Measurements from ENCODE around the gene CBX6.
"Not testable (repeated sequence)": the region's sequence is repeated elsewhere in the genome, so short reads cannot be mapped to it uniquely, and the experiment has no call there.

The CBX6 gene

GRCh38 chr22:38872172-38872830 is at the start of gene CBX6:
Gene CBX6, minus strand, starts transcription at chr22:38872216. Its CDS starts 26 bp downstream, at chr22:38872190.
- DNase-seq (ENCODE audit: low read depth in 1 of 2, low spot score in 1 of 2): peak; percentile 88 to 94

DNA sequence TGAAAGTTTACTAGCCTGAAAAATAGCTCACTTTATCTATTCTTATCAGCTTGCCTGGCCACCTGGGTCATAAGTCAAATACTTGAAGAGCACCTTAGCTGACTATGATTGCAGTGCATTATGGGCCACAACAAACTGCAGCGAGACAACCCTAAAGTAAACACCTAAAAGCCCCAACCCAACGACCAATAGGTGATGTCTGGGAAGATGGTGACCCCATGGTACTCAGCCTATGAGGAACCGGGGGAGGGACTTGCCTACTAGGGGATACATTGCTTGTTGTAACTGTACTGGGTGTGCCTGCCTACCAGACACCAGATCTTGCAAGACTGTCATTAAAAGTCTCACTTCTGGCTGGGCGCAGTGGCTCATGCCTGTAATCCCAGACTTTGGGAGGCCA is 49.8 kb upstream of the CBX6 start:
- no peak for DNase-seq (ENCODE audit: low read depth in 1 of 2, low spot score in 1 of 2)

DNA sequence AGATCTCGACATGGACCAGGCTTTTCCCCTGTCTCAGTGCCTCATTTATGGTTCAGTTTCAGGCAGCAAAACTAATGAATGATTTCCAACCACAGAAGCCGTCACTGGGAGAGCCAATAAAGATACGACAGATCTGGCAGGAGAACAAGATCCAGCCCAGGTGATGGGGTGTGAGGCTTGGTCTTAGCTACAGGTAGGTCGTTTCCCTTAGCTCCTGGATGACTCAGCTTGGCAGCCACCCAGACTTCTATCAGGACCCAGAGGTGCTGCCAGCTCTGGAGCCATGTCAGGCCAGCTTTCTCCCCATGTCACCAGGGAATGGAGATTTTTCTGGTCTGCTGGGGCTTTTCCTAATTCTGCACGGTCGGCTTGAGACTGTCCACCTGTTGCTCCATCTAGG is 49.1 kb upstream of the CBX6 start:
- no peak for DNase-seq (ENCODE audit: low read depth in 1 of 2, low spot score in 1 of 2)

GRCh38 chr22:38919631-38920190 is 47.7 kb upstream of the CBX6 start:
- DNase-seq (ENCODE audit: low read depth in 1 of 2, low spot score in 1 of 2): no peak

DNA sequence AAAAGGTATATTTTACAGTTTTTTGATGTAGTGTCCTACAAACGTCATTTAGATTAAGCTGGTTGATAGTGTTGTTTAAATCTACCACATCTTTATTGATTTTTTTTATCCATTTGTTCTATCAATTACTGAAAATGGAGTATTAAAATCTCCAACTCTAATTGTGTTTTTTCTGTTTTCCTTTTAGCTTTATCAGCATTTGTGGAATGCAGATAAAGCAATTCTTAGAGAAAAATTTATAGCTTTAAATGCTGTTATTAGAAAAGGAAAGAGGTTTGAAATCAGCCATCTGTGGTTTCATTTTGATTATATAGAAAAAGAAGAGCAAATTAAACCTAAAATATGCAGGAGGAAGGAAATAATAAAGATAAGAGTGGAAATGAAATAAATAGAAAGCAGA is 39.4 kb upstream of the CBX6 start:
- DNase-seq (ENCODE audit: low read depth in 1 of 2, low spot score in 1 of 2): no peak

DNA sequence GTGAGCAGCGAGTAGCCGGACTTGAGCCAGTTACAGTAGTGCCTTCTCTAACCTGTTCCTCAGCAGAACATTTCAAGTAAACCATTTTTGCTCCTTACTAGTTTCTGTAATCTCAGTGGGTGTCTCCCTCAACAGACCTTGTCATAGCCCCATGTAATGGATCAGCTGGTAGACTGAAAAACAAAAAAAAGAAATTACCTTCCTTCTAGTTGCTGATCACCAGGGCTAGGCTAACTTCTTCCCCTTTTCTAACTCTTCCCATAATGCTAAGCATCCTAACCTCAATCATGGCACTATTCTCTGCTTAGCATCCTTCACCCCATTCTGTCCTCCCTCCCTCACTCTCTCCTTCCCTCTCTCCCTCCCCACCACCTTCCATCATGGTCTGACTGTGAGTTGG is 35.8 kb upstream of the CBX6 start:
- DNase-seq (ENCODE audit: low read depth in 1 of 2, low spot score in 1 of 2): no peak

- no peak for DNase-seq (ENCODE audit: low read depth in 1 of 2, low spot score in 1 of 2)
These were observed 34.0 kb upstream of the CBX6 start for GRCh38 chr22:38906052-38906451.

GRCh38 chr22:38904052-38904617 is 32.1 kb upstream of the CBX6 start:
- not testable (repeated sequence) for DNase-seq (ENCODE audit: low read depth in 1 of 2, low spot score in 1 of 2)

GRCh38 chr22:38901111-38901641 is 29.2 kb upstream of the CBX6 start:
- no peak for DNase-seq (ENCODE audit: low read depth in 1 of 2, low spot score in 1 of 2)

- no peak for DNase-seq (ENCODE audit: low read depth in 1 of 2, low spot score in 1 of 2)
These were observed 28.7 kb upstream of the CBX6 start for GRCh38 chr22:38900677-38901076.

DNA sequence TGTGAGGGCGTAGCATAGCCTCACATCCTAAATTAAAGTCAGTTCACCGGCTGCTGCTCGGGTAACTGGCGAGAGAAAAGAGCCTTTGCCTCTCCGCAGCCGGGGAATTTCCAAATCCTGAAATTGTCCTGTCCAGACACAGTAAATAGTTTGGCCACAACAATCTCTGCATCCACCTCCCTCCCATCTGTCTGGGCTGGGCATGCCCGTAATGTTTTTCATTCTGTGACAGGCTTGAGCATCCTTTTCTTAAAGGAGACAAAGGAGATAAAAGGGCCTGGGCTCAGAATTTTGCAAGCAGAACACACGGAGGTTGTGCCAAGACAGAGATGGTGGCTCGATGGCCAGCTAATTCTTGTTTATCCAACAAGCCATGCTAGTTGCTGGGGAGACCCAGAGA is 19.2 kb upstream of the CBX6 start:
- no peak for DNase-seq (ENCODE audit: low read depth in 1 of 2, low spot score in 1 of 2)

- DNase-seq (ENCODE audit: low read depth in 1 of 2, low spot score in 1 of 2): no peak
These were observed 18.4 kb upstream of the CBX6 start for GRCh38 chr22:38890377-38890776.

DNA sequence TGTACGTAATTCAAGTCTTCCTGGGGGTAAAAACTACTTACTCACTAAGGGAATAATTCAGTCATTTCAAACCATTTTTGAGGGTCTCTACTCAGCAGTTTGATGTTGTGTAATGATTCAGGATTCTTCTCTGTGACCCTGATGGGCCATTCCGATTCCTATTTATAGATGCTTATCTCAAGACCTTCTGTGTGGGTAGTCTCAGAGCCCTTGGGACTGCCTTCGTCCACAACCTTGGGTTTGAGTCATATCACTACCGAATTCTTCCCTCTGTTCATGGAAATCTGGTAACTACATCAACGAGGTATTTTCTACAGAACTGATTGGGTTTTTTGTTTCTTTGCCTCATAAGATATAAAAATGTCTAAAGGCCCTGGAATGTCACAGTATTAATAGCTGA is 14.3 kb upstream of the CBX6 start:
- no peak for DNase-seq (ENCODE audit: low read depth in 1 of 2, low spot score in 1 of 2)

DNA sequence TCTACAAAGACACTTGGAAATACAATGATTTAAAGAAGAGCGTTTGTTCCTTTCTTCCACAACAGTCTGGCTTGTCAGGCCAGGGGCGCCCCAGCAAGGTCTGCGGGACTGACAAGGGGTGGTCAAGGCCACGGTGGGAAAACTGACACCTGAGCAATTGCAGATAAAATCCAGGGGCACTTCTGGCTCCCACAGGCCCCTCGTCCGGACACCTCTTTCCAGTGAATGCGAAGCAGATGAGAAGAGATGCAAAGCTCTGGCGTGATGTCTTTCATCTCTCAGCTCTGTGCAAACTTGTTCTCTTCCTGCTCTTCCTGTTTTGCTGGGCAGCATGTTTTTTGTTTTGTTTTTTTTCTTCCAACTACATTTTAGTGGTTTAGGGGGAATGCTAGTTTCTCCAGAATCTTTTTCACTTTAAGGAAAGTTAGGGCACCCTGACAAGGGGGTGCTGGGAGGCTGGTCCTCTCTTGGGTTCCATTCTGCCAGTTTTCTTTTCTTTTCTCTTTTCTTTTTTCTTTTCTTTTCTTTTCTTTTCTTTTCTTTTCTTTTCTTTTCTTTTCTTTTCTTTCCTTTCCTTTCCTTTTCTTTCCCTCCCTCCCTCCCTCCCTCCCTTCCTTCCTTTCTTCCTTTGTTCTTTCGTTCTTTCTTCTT is 11.1 kb upstream of the CBX6 start:
- DNase-seq (ENCODE audit: low read depth in 1 of 2, low spot score in 1 of 2): no peak

DNA sequence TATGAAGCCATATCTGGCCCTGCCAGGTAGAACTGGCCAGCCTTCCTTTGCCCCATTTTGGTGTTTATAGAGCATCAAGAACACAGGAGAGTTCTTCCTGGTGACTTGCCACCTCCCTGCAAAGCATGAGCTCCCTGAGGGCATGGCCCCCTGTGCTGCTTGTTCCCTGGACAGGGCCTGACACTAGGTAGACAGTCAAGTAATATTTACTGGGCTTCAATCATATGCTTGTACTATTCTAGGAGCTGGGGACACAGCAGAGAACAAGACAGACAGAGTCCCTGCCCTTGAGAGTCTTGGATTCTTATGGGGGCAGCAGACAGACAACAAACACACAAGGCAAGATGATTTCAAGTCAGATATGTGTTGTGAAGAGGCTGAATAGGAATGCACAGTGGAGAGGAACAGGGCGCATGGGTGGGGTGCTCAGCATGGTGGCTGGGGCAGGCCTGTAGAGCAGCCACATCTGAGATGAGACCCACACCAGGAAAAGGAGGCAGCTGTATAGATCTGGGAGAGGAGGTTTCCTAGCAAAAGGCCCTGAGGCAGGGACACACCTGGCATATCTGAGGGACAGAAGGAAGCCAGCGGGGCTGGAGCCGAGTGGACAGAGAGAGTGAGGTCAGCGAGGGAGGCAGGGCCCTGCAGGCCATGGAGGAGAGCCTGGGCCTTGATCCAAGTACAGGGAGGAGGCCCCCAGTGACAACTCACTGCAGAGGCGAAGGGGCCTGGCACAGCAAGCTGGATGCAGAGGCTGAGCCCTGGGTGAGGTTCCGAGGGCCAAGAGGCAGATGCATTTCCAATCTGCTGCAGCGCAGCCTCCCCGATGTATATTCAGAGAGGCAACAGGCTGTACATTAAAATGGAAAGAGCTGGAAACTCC is 10.2 kb upstream of the CBX6 start:
- no peak for DNase-seq (ENCODE audit: low read depth in 1 of 2, low spot score in 1 of 2)

DNA sequence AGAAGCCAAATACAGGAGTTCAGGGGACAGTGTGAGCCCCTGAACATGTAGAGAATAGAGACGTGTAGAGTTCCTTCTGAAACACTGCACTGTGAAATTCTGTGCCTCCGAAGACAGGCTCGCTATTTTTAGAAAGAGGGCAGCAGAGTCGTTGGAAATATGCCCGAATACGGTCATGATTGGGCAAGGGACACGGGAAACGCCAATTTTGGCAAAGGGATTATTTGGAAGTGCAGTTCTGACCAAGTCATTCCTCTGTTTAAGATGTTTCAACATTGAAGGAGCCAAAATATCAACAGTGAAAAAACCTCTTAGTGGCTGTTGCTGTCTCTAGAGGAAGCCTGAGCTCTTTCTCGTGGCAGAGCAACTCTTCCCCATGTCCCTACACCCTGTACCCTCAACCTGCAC is 9.5 kb upstream of the CBX6 start:
- no peak for DNase-seq (ENCODE audit: low read depth in 1 of 2, low spot score in 1 of 2)

GRCh38 chr22:38879961-38880360 is 7.9 kb upstream of the CBX6 start:
- no peak for DNase-seq (ENCODE audit: low read depth in 1 of 2, low spot score in 1 of 2)

GRCh38 chr22:38879108-38879729 is 7.2 kb upstream of the CBX6 start:
- DNase-seq (ENCODE audit: low read depth in 1 of 2, low spot score in 1 of 2): no peak

DNA sequence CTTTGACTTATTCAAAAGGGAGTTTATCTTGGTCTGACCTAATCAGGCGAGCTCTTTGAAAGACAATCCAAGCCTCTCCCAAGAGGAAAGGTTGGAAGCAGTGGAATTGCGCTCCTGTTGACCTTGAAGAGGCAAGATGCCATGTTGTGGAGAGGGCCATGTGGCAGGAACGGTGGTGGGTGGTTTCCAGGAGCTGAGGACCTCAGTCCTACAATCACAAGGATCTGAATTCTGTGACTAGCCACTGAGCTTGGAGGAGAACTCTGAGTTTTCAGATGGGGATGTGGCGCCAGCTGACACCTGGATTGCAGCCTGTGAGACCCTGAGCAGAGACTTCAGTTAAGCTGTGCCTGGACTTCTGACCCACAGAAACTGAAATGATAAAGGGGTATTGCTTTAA is 6.0 kb upstream of the CBX6 start:
- no peak for DNase-seq (ENCODE audit: low read depth in 1 of 2, low spot score in 1 of 2)

DNA sequence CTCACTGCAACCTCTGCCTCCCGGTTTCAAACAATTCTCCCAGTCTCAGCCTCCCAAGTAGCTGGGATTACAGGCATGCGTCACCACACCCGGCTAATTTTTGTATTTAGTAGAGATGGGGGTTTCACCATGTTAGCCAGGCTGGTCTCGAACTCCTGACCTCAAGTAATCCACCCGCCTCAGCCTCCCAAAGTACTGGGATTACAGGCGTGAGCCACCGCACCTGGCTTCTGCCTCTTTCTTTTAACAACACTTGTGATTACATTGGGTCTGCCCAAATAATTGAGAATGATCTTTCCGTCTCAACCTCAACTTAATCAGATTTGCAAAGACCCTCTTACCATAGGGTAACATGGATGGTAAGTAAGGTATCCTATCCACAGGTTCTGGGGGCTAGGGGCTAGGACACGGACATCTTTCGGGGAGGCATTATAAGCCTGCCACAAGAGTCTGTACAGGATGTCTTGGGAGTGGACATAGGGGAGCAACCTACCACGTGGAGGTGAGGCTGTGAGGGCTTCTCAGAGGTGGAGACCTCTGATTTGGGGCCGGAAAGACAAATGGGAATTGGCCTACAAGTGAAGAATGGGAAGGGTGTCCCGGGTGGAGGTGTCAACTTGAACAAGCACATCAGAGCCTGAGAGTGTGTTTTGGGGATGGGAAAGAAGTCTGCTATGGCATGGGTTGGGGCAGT is 2.7 kb upstream of the CBX6 start:
- no peak for DNase-seq (ENCODE audit: low read depth in 1 of 2, low spot score in 1 of 2)

All from activated T-helper 1 cell treated with anti-CD3 and anti-CD28 coated beads, Interleukin-2, amount 50 U/mL, for 16 hours (primary cell).